OCI-LY1 (cell line): Measurements from ENCODE around the gene AZU1.

Source experiments
- CTCF ChIP-seq: fragments of 200-600 bp; sonication (generic), shearing (Covaris generic); IDR thresholded peaks from 2 replicates; pipeline ENCODE4 v1.5.1; 2017; ENCODE audit warnings: mild to moderate bottlenecking, antibody characterized with exemption, low read length, moderate library complexity, mixed read lengths
- EZH2 ChIP-seq: fragments of 200-600 bp; sonication (generic), shearing (Covaris generic); IDR thresholded peaks from 2 replicates; pipeline ENCODE4 v1.8.0; 2017; ENCODE audit warnings: borderline replicate concordance, mixed run types, mild to moderate bottlenecking, antibody characterized with exemption, low read length, moderate library complexity, mixed read lengths

- no peak for TF ChIP-seq CTCF
- no peak for TF ChIP-seq EZH2
Observed at GRCh38 chr19:873561-874041, 46.0 kb downstream of the AZU1 start.
